ENCODE measurements around the gene PODXL.

The PODXL gene

DNA sequence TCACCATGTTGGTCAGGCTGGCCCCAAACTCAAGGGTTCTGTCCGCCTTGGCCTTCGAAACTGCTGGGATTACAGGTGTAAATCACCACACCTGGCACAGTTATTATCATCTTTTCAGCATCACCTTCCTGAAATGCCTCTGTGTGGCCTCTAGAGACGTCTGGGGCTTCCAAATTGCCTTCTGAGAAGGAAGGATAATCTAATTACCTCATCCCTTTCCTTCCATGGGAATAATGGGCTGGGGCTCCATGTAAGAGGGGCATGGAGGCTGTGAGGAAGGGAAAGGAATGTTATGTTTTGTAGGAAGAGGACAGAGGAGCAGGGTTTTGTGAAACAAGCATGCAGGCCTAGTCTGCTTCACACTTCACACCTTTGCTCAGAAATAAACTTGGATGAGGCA, 22.2 kb upstream of the PODXL start:
- TF ChIP-seq, protein P1, sequence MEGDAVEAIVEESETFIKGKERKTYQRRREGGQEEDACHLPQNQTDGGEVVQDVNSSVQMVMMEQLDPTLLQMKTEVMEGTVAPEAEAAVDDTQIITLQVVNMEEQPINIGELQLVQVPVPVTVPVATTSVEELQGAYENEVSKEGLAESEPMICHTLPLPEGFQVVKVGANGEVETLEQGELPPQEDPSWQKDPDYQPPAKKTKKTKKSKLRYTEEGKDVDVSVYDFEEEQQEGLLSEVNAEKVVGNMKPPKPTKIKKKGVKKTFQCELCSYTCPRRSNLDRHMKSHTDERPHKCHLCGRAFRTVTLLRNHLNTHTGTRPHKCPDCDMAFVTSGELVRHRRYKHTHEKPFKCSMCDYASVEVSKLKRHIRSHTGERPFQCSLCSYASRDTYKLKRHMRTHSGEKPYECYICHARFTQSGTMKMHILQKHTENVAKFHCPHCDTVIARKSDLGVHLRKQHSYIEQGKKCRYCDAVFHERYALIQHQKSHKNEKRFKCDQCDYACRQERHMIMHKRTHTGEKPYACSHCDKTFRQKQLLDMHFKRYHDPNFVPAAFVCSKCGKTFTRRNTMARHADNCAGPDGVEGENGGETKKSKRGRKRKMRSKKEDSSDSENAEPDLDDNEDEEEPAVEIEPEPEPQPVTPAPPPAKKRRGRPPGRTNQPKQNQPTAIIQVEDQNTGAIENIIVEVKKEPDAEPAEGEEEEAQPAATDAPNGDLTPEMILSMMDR (IDR thresholded peaks at IDR 0.05; ENCODE audit: low read depth, low read length, missing control alignments) = no peak
- in situ Hi-C loops (cut with HindIII; ENCODE audit: low pct_ligation_motif_present, low sequenced_read_pairs) = no loop called here

DNA sequence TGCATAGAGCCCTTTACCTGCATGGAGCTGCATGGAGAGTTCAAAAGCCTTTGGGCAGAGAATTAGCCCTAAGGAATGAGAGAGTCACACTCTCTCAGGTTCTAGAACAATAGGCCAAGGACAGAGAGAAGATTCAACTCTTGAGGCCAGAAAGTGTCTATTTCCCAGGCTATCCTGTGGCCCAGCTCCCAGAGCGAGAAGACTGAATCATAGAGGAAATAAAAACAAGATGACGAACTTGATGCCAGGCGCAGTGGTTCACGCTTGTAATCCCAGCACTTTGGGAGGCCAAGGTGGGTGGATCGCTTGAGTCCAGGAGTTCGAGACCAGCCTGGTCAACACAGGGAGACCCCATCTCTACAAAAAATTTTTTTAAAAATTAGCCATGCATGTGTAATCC, 18.3 kb upstream of the PODXL start:
- Histone ChIP-seq H3K36me3 (replicated peaks) (no peaks in the 10 kb centered on the region), H3K27ac (no peak overlapping the region), H3K27me3 (replicated peaks) (no peaks in the 10 kb centered on the region), H3K4me3 (ENCODE audit: low read depth, low read length) (no peak overlapping the region)
- peak; percentile 82 for DNase-seq
- TF ChIP-seq, protein P1 (IDR thresholded peaks at IDR 0.05; ENCODE audit: low read depth, low read length, missing control alignments) = no peak
- in situ Hi-C loops (cut with HindIII; ENCODE audit: low pct_ligation_motif_present, low sequenced_read_pairs) = no loop called here

More for the DNA sequence above, 22.2 kb upstream of the PODXL start:
- Histone ChIP-seq H3K27me3 (replicated peaks) (no peaks in the 10 kb centered on the region), H3K36me3 (replicated peaks) (no peaks in the 10 kb centered on the region), H3K27ac (no peak overlapping the region), H3K4me3 (ENCODE audit: low read depth, low read length) (no peak overlapping the region)
- DNase-seq = no peak

DNA sequence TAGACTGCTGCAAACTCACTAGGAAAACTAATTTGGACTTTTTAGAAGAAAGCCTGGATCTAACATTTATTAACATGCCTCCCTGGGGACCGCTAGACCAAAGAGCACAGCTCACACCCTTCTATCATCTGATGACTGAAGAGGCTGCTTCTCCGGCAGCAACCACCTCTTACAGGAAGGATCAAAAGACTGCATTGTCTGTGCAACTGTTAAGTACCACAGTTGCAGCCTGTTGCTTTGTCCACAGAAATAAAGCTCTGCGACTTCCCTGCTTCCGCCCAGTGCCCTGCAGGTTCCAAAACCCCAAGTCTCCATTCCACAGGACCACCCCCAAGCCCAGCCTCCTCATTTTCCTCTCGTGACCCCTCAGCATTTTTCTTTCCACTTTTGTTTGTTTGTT, 14.0 kb upstream of the PODXL start:
- Histone ChIP-seq H3K36me3 (replicated peaks) (no peaks in the 10 kb centered on the region), H3K4me3 (ENCODE audit: low read depth, low read length) (no peak overlapping the region), H3K27ac (no peak overlapping the region), H3K27me3 (replicated peaks) (no peaks in the 10 kb centered on the region)
- TF ChIP-seq, protein P1 (IDR thresholded peaks at IDR 0.05; ENCODE audit: low read depth, low read length, missing control alignments) = no peak
- in situ Hi-C loops (cut with HindIII; ENCODE audit: low pct_ligation_motif_present, low sequenced_read_pairs) = no loop called here
- DNase-seq = no peak

DNA sequence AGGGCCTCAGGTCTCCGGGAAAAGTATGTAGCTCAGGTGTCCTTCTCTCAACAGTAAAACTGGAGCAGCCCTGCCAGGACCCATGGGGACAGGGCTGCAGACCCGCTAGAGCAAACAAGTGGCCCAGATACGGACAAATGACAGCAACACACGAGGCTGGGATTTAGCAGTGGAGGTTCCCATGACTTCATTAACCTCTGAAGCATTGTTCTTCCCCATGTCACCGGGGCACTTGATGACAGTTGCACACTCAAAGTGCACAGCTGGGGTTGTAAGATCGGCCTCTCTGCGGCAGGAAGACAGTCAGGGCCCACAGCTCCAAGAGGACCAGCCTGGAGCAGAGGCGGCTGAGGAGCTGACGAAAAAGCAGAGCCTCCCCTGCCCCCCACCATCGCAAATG, 12.5 kb upstream of the PODXL start:
- no peaks in the 10 kb centered on the region for H3K27me3 ChIP-seq (replicated peaks)
- TF ChIP-seq, protein P1 (IDR thresholded peaks at IDR 0.05; ENCODE audit: low read depth, low read length, missing control alignments) = no peak
- in situ Hi-C loops (cut with HindIII; ENCODE audit: low pct_ligation_motif_present, low sequenced_read_pairs) = no loop called here
- H3K36me3 ChIP-seq (replicated peaks) = no peaks in the 10 kb centered on the region
- no peak for DNase-seq
- H3K4me3 ChIP-seq (ENCODE audit: low read depth, low read length) = no peak overlapping the region
- no peak overlapping the region for H3K27ac ChIP-seq

DNA sequence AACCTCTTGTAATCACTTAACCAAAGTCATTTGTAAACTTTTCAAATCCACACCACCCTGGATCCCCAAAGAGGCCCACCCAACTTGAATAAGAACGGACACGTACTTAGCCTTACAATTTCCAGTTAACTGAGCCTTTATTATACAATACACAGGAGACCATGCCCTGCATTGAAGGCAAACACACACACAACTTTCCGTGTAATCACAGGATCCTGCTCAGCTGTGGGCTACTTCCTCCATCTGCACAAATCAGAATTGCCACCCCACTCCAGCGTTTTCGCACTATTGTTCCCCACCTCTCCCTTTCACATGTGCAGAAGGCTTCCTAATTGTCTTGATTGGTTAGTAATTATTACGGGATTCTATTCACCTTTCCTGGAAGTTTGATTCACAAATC, 12.1 kb upstream of the PODXL start:
- Histone ChIP-seq H3K27ac (no peak overlapping the region), H3K27me3 (replicated peaks) (no peaks in the 10 kb centered on the region), H3K4me3 (ENCODE audit: low read depth, low read length) (no peak overlapping the region), H3K36me3 (replicated peaks) (no peaks in the 10 kb centered on the region)
- TF ChIP-seq, protein P1 (IDR thresholded peaks at IDR 0.05; ENCODE audit: low read depth, low read length, missing control alignments) = no peak
- in situ Hi-C loops (cut with HindIII; ENCODE audit: low pct_ligation_motif_present, low sequenced_read_pairs) = no loop called here
- no peak for DNase-seq

DNA sequence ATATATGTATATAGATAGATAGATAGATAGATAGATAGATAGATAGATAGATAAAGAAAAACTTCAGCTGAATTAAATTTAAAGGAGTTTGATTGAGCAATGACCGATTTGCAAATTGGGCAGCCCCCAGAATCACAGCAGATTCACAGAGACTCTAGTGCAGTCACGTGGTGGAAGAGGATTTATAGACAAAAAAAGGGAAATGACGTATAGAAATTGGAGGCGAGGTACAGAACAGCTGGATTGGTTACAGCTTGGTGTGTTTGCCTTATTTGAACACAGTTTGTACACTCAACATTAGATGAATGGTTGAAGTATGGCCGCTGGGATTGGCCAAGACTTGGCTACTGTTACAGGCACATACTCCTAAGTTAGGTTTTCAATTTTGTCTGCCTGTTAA, 8.2 kb upstream of the PODXL start:
- in situ Hi-C loops (cut with HindIII; ENCODE audit: low pct_ligation_motif_present, low sequenced_read_pairs) = no loop called here
- Histone ChIP-seq H3K36me3 (replicated peaks) (no peaks in the 10 kb centered on the region), H3K4me3 (ENCODE audit: low read depth, low read length) (no peak overlapping the region), H3K27me3 (replicated peaks) (no peaks in the 10 kb centered on the region), H3K27ac (no peak overlapping the region)
- TF ChIP-seq, protein P1 (IDR thresholded peaks at IDR 0.05; ENCODE audit: low read depth, low read length, missing control alignments) = no peak
- DNase-seq = no peak

All from brain microvascular endothelial cell (primary cell).